H9 (cell line): ENCODE results near the gene NR5A1. TPM values are rescaled to one million over a fixed set of nuclear protein-coding genes. Genes with fewer than 3 reads are reported as not detected.

ENCODE experiments used
- DNase-seq: peaks from one replicate; pipeline ENCODE4 v3.0.0-alpha.2; 2017
- H2AFZ ChIP-seq: one replicate; pipeline ENCODE4 v1.6.1; 2013; ENCODE audit warnings: mild to moderate bottlenecking, low read length, control low read depth, moderate library complexity
- H2AK5ac ChIP-seq: 2 replicates; pipeline ENCODE4 v1.6.1; 2013; ENCODE audit warnings: low read length, control low read depth, mixed read lengths; ENCODE audit not compliant: insufficient read length
- H2BK120ac ChIP-seq: one replicate; pipeline ENCODE4 v1.6.1; 2013; ENCODE audit warnings: low read depth, mild to moderate bottlenecking, low read length, control low read depth, inconsistent platforms; ENCODE audit not compliant: poor library complexity, severe bottlenecking
- H2BK12ac ChIP-seq: 2 replicates; pipeline ENCODE4 v1.6.1; 2013; ENCODE audit warnings: low read length, control low read depth, mixed read lengths, low read depth; ENCODE audit not compliant: insufficient read length
- H2BK15ac ChIP-seq: 2 replicates; pipeline ENCODE4 v1.6.1; 2013; ENCODE audit warnings: low read depth, low read length, control low read depth
- H2BK20ac ChIP-seq: one replicate; pipeline ENCODE4 v1.6.1; 2013; ENCODE audit warnings: low read depth, mild to moderate bottlenecking, low read length, control low read depth, inconsistent platforms; ENCODE audit not compliant: poor library complexity, severe bottlenecking
- H2BK5ac ChIP-seq: 2 replicates; pipeline ENCODE4 v1.6.1; 2013; ENCODE audit warnings: low read length, control low read depth, mixed read lengths; ENCODE audit not compliant: insufficient read length
- H3K14ac ChIP-seq: 2 replicates; pipeline ENCODE4 v1.6.1; 2013; ENCODE audit warnings: low read length, control low read depth; ENCODE audit not compliant: insufficient read depth
- H3K18ac ChIP-seq: 2 replicates; pipeline ENCODE4 v1.6.1; 2013; ENCODE audit warnings: low read depth, mild to moderate bottlenecking, mixed read lengths, low read length, control low read depth; ENCODE audit not compliant: insufficient read length
- H3K23ac ChIP-seq: 2 replicates; pipeline ENCODE4 v1.6.1; 2013; ENCODE audit warnings: low read length, control low read depth, mixed read lengths, low read depth; ENCODE audit not compliant: insufficient read length
- H3K23me2 ChIP-seq: 2 replicates; pipeline ENCODE4 v1.6.1; 2013; ENCODE audit warnings: low read depth, mild to moderate bottlenecking, mixed read lengths, low read length, control low read depth; ENCODE audit not compliant: insufficient read length, poor library complexity, severe bottlenecking
- H3K27ac ChIP-seq: 2 replicates; pipeline ENCODE4 v1.5.1; 2013; ENCODE audit warnings: low read length, control low read depth, mixed read lengths, low read depth; ENCODE audit not compliant: insufficient read length
- H3K27me3 ChIP-seq: 2 replicates; pipeline ENCODE4 v1.6.1; 2013; ENCODE audit warnings: low read length, control low read depth, inconsistent platforms; ENCODE audit not compliant: insufficient read depth
- H3K4ac ChIP-seq: 2 replicates; pipeline ENCODE4 v1.6.1; 2013; ENCODE audit warnings: low read depth, mild to moderate bottlenecking, control low read depth, inconsistent platforms, low read length, moderate library complexity
- H3K4me1 ChIP-seq: 2 replicates; pipeline ENCODE4 v1.6.1; 2013; ENCODE audit warnings: low read length, control low read depth, inconsistent platforms; ENCODE audit not compliant: insufficient read depth
- H3K4me2 ChIP-seq: 2 replicates; pipeline ENCODE4 v1.6.1; 2013; ENCODE audit warnings: low read length, control low read depth, mixed read lengths; ENCODE audit not compliant: insufficient read length, insufficient read depth
- H3K56ac ChIP-seq: 2 replicates; pipeline ENCODE4 v1.6.1; 2013; ENCODE audit warnings: low read depth, mild to moderate bottlenecking, mixed read lengths, low read length, control low read depth; ENCODE audit not compliant: insufficient read length
- H3K79me1 ChIP-seq: 2 replicates; pipeline ENCODE4 v1.6.1; 2013; ENCODE audit warnings: low read depth, mild to moderate bottlenecking, moderate library complexity, low read length, control low read depth, inconsistent platforms; ENCODE audit not compliant: insufficient read depth, poor library complexity, severe bottlenecking
- H3K79me2 ChIP-seq: 2 replicates; pipeline ENCODE4 v1.6.1; 2013; ENCODE audit warnings: low read length, control low read depth, inconsistent platforms; ENCODE audit not compliant: insufficient read depth
- H3K9ac ChIP-seq: 2 replicates; pipeline ENCODE4 v1.6.1; 2013; ENCODE audit warnings: low read length, control low read depth, mixed read lengths; ENCODE audit not compliant: insufficient read length; ENCODE audit errors: extremely low read depth
- H3K9me3 ChIP-seq: one replicate; pipeline ENCODE4 v1.6.1; 2013; ENCODE audit warnings: low read depth, low read length, inconsistent platforms; ENCODE audit not compliant: control insufficient read depth
- H3T11ph ChIP-seq: one replicate; pipeline ENCODE4 v1.6.1; 2013; ENCODE audit warnings: mild to moderate bottlenecking, low read length, control low read depth, inconsistent platforms
- H4K20me1 ChIP-seq: one replicate; pipeline ENCODE4 v1.6.1; 2013; ENCODE audit not compliant: control insufficient read depth, insufficient read length, insufficient read depth
- H4K5ac ChIP-seq: 2 replicates; pipeline ENCODE4 v1.6.1; 2013; ENCODE audit warnings: low read depth, mild to moderate bottlenecking, mixed read lengths, low read length, control low read depth; ENCODE audit not compliant: insufficient read length
- H4K8ac ChIP-seq: replicated peaks from 2 replicates; pipeline ENCODE4 v1.6.1; 2013; ENCODE audit warnings: low read length, control low read depth, mixed read lengths, low read depth; ENCODE audit not compliant: insufficient read length
- H4K91ac ChIP-seq: 2 replicates; pipeline ENCODE4 v1.6.1; 2013; ENCODE audit warnings: low read depth, mild to moderate bottlenecking, moderate library complexity, mixed read lengths, low read length, control low read depth; ENCODE audit not compliant: insufficient read length
- H3K27ac Mint-ChIP-seq, 3 experiments: 2 replicates in 2 of 3; 3 replicates in 1 of 3; pipeline ENCODE4 v1.8.0; 2020 to 2021; ENCODE audit warnings: mixed read lengths in 3 of 3, mild to moderate bottlenecking in 1 of 3, moderate library complexity in 1 of 3
- H3K27me3 Mint-ChIP-seq: 2 replicates; pipeline ENCODE4 v1.8.0; 2021; ENCODE audit warnings: low read depth, mild to moderate bottlenecking, moderate library complexity, mixed read lengths
- H3K36me3 Mint-ChIP-seq, 3 experiments: 2 replicates in 2 of 3; 3 replicates in 1 of 3; pipeline ENCODE4 v1.8.0; 2020 to 2021; ENCODE audit warnings: low read depth in 3 of 3, mixed read lengths in 3 of 3; ENCODE audit not compliant: insufficient read depth in 1 of 3
- H3K4me1 Mint-ChIP-seq, 2 experiments: 2 replicates each; pipeline ENCODE4 v1.8.0; 2020; ENCODE audit warnings: mixed read lengths in 2 of 2
- H3K4me3 Mint-ChIP-seq, 2 experiments: 2 replicates in 1 of 2; 3 replicates in 1 of 2; pipeline ENCODE4 v1.8.0; 2020 to 2021; ENCODE audit warnings: mild to moderate bottlenecking in 2 of 2, mixed read lengths in 2 of 2, moderate library complexity in 1 of 2
- H3K9me3 Mint-ChIP-seq, 2 experiments: 2 replicates in 1 of 2; 3 replicates in 1 of 2; pipeline ENCODE4 v1.8.0; 2020; ENCODE audit warnings: mild to moderate bottlenecking in 2 of 2, mixed read lengths in 2 of 2, moderate library complexity in 1 of 2
- WGBS: extraction: QIAGEN DNeasy Blood & Tissue Kit; methylation state at CpG from one replicate; pipeline ENCODE4 v1.1.7; 2013; ENCODE audit warnings: missing lambda C conversion rate, low lambda C conversion rate, mixed read lengths; ENCODE audit not compliant: insufficient read length; ENCODE audit errors: extremely low coverage; 5-methylcytosine and 5-hydroxymethylcytosine counted together
- total RNA-seq: library from RNA; stranded (reverse); gene quantifications from 2 replicates; pipeline ENCODE4 v1.2.1, GENCODE V29; 2021
- TF ChIP-seq, protein P1 (sequence below): fragments of 200-600 bp; sonication (generic); conservative IDR thresholded peaks from 3 replicates; pipeline ENCODE4 v1.8.0; 2021; ENCODE audit warnings: antibody characterized with exemption, mild to moderate bottlenecking

The NR5A1 gene
- total RNA-seq, 1 experiment from 2014 or later: 0.37 TPM

DNA sequence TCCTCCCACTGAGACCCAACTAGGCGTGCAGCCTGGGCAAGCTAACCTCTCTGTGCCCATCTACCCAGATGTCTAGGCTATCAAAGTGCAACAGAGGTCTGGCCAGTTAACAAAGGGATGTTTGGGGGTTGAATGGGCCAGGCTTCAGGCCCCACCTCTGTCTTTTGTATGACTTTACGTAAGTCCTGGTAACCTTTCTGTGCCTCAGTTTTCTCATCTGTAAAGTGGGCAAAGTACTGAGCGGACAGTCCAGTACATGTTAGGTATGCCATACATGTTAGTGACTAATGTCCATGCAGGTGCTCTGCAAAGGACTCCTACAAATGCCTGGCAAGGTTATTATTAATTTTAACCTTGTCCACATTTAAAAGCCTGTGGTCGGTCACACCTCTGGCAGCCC, 14.0 kb downstream of the NR5A1 start:
- Histone ChIP-seq H3K9me3 (no peaks in the 10 kb centered on the region), H4K20me1 (no peaks in the 10 kb centered on the region), H3K27me3 (no peaks in the 10 kb centered on the region), H3K79me2 (no peaks in the 10 kb centered on the region), H2BK120ac (no peak overlapping the region), H4K5ac (no peak overlapping the region), H2BK12ac (no peak overlapping the region), H4K91ac (no peak overlapping the region), H3K4me2 (no peak overlapping the region), H3K18ac (no peak overlapping the region), H3K27ac (no peak overlapping the region), H3K9ac (no peak overlapping the region), H2AFZ (no peak overlapping the region), H3T11ph (no peak overlapping the region), H3K4ac (no peak overlapping the region), H2BK5ac (no peak overlapping the region), H3K79me1 (no peaks in the 10 kb centered on the region), H2BK15ac (no peak overlapping the region), H3K14ac (no peak overlapping the region), H4K8ac (no peak overlapping the region), H3K23ac (no peak overlapping the region), H2BK20ac (no peak overlapping the region), H3K56ac (no peak overlapping the region), H2AK5ac (no peak overlapping the region), H3K23me2 (no peaks in the 10 kb centered on the region), H3K4me1 (no peaks in the 10 kb centered on the region)
- no CpG with 5 or more reads among the region's 4 CpGs for WGBS
- no peak for DNase-seq
- H3K36me3 Mint-ChIP-seq: no peaks in the 10 kb centered on the region
- H3K4me3 Mint-ChIP-seq: no peak overlapping the region
- no peaks in the 10 kb centered on the region for H3K9me3 Mint-ChIP-seq
- H3K27me3 Mint-ChIP-seq: peaks cover 25% of the 10 kb centered on the region
- H3K4me1 Mint-ChIP-seq: peaks cover 7 to 30% of the 10 kb centered on the region in 2 experiments
- TF ChIP-seq, protein P1, sequence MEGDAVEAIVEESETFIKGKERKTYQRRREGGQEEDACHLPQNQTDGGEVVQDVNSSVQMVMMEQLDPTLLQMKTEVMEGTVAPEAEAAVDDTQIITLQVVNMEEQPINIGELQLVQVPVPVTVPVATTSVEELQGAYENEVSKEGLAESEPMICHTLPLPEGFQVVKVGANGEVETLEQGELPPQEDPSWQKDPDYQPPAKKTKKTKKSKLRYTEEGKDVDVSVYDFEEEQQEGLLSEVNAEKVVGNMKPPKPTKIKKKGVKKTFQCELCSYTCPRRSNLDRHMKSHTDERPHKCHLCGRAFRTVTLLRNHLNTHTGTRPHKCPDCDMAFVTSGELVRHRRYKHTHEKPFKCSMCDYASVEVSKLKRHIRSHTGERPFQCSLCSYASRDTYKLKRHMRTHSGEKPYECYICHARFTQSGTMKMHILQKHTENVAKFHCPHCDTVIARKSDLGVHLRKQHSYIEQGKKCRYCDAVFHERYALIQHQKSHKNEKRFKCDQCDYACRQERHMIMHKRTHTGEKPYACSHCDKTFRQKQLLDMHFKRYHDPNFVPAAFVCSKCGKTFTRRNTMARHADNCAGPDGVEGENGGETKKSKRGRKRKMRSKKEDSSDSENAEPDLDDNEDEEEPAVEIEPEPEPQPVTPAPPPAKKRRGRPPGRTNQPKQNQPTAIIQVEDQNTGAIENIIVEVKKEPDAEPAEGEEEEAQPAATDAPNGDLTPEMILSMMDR: no peak
- no peak overlapping the region for H3K27ac Mint-ChIP-seq
